ENCODE data around the gene MAD1L1.

GRCh38 chr7:1857487-1858421 lies 375.0 kb downstream of the MAD1L1 start:
- TF ChIP-seq EZH2 (IDR thresholded peaks at IDR 0.05; ENCODE audit: insufficient read depth, poor library complexity, severe bottlenecking) (no peak), EZH2phosphoT487 (IDR thresholded peaks at IDR 0.05; ENCODE audit: insufficient read depth, low read depth) (no peak)
